HG02678 (cell line): ENCODE data around the gene ISM2.
"Not testable (repeated sequence)": the region's sequence is repeated elsewhere in the genome, so short reads cannot be mapped to it uniquely, and the experiment has no call there.

Experiments
- ATAC-seq: cut with Tn5 transposase; IDR thresholded peaks from one replicate; pipeline ENCODE4 v1.9.1; 2021; ENCODE audit warnings: mild to moderate bottlenecking, moderate library complexity; ENCODE audit not compliant: unreplicated experiment

ISM2 gene

GRCh38 chr14:77498120-77498979, at the start of gene ISM2:
Gene ISM2, minus strand, starts transcription at chr14:77498816. Its CDS starts 23 bp downstream, at chr14:77498793.
- peak; percentile 57 for ATAC-seq

GRCh38 chr14:77547512-77548180, 49.0 kb upstream of the ISM2 start:
- no peak for ATAC-seq

GRCh38 chr14:77545171-77545570, 46.6 kb upstream of the ISM2 start:
- not testable (repeated sequence) for ATAC-seq

GRCh38 chr14:77544571-77544970, 46.0 kb upstream of the ISM2 start:
- ATAC-seq = no peak

GRCh38 chr14:77543637-77544334, 45.2 kb upstream of the ISM2 start:
- no peak for ATAC-seq

GRCh38 chr14:77543240-77543551, 44.6 kb upstream of the ISM2 start:
- no peak for ATAC-seq

- no peak for ATAC-seq
These were observed 44.0 kb upstream of the ISM2 start for GRCh38 chr14:77542421-77543239.

GRCh38 chr14:77541905-77542304, 43.3 kb upstream of the ISM2 start:
- no peak for ATAC-seq

GRCh38 chr14:77536951-77537350, 38.3 kb upstream of the ISM2 start:
- not testable (repeated sequence) for ATAC-seq

GRCh38 chr14:77531071-77531470, 32.5 kb upstream of the ISM2 start:
- no peak for ATAC-seq

- no peak for ATAC-seq
These were observed 31.3 kb upstream of the ISM2 start for GRCh38 chr14:77529963-77530362.

- no peak for ATAC-seq
These were observed 30.6 kb upstream of the ISM2 start for GRCh38 chr14:77529213-77529612.

GRCh38 chr14:77528701-77529100, 30.1 kb upstream of the ISM2 start:
- ATAC-seq = not testable (repeated sequence)

GRCh38 chr14:77526266-77526665, 27.6 kb upstream of the ISM2 start:
- no peak for ATAC-seq

- ATAC-seq = no peak
These were observed 25.9 kb upstream of the ISM2 start for GRCh38 chr14:77524536-77524935.

GRCh38 chr14:77523109-77523508, 24.5 kb upstream of the ISM2 start:
- ATAC-seq = no peak

GRCh38 chr14:77520555-77520954, 21.9 kb upstream of the ISM2 start:
- no peak for ATAC-seq

GRCh38 chr14:77516126-77516525, 17.5 kb upstream of the ISM2 start:
- no peak for ATAC-seq

GRCh38 chr14:77511486-77512162, 13.0 kb upstream of the ISM2 start:
- no peak for ATAC-seq

GRCh38 chr14:77509366-77509765, 10.8 kb upstream of the ISM2 start:
- no peak for ATAC-seq
